HCEC 1CT (cell line): ENCODE results near the gene HOXA3.

ENCODE experiments used
- DNase-seq: peaks from one replicate; pipeline ENCODE4 v3.0.0-alpha.2; 2017

Gene HOXA3

GRCh38 chr7:27142580-27143022, 9.8 kb downstream of the HOXA3 start:
- no peak for DNase-seq

DNA sequence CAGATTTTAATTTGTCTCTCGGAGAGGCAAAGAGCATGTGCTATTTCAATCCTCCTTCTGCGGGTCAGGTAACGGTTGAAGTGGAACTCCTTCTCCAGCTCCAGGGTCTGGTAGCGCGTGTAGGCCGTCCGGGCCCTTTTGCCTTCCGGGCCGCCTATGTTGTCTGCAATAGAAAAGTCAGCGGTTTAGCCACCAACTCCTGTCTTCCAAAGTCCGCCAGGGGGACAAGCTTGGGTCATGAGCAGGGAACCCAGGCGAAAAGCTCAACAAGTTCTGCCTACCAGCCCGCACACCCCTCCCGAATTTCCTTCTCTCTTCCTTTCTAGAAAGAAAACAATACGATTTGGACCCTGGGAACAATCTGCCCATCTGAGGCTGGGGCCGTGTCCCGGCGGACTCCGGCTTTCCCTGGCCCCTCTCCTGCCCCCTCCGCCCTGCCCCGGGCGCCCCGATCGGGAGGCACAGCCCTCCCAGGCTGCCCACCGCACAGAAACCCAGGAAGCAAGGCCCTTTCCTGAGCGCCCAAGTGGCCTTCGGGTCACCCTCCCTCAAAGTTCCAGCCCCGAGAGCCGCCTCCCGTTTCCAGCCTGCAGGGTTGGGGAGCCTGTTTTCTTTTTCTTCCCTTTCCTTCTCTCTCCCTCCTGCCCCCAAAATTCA, 10.3 kb downstream of the HOXA3 start:
- DNase-seq: peak; percentile 61

DNA sequence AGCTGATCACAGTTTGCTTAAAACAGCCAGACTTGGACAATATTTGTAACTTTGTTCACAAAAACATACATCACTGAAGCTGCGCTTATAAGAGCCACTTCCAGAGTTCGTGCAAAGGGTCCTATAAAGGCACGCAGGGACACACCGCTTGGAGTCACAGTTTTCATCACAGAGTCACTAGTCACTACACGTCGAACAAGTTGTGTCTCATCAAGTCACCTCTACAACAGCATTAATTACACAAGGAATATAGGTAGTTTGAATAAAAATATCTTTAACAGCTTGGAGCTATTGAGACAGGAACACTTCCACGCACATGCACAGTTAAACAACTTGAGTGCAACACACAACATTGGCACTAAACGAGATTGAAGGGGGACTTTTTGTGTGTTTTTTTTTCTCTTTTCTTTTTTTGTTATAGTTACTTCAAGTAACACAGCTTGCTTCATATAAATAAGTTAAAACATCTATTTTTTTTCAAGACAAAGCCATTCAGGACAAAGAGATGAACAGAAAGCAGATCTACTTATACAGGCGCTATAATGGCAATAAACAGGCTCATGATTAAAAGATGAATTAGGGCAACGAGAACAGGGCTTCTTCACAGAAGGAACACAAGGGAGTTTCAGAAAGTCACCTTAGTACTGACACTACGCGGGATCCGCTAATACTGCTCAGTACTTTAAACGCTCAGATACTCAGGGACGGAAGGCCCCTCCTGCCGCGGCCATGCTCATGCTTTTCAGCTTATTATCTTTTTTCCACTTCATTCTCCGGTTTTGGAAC, 11.1 kb downstream of the HOXA3 start:
- no peak for DNase-seq

DNA sequence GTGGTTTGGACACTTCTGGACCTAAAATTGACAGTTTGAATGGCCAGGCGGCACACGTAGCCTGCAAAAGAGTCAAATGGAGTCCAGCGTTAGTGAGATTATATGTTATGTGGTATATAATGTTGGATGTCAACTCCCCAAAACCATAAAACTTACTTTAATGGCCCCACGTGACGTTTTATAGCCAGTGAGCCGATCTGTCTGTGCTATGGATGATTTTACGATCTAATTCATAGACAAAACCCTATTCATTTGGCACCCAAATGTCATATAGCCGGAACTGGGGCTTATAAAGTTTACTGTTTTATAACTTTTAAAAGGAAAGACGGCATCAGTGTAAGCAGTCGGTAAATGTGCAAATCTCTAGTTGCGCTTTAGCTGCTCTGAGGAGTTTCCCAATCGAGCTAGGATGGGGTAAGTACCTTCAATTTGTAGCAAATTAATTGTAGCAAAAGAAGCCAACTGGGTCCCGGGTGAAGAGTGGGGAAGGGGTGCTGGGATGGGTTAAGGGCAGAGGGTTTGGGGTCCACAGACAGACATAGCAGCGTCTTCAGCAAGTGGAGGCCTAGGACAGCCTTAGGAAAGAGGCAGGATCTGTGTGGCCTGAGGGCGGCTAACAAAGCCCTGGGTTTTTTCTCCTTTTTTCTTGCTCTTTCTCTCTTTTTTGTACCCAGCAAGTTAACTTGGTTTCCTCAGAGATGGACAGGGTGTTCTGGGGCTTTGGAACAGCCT, 12.1 kb downstream of the HOXA3 start:
- DNase-seq: no peak

- no peak for DNase-seq
These were observed 12.9 kb downstream of the HOXA3 start for GRCh38 chr7:27139334-27140125.

GRCh38 chr7:27138985-27139333, 13.4 kb downstream of the HOXA3 start:
- no peak for DNase-seq

- no peak for DNase-seq
These were observed 13.9 kb downstream of the HOXA3 start for GRCh38 chr7:27138472-27138871.

- DNase-seq: no peak
These were observed 14.6 kb downstream of the HOXA3 start for GRCh38 chr7:27137640-27138315.

DNA sequence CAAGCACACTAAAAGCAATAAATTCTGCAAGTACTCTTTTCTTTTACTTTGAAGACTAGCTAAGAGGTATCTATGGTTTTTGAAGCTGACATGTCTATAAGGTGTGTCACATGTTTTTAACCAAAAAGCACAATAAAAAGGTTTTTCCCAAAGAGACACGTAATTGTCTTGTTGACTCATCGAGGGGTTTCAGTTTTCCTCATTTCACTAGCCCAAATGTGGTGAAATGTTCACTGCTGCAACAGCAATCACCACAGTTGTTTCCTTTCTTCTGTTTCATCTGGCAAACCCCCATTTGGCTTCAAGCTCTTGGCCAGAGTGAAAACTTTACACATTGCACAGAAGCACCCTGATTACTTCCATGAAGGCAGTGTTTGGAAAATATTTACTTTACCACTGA, 18.0 kb downstream of the HOXA3 start:
- peak; percentile 91 for DNase-seq

DNA sequence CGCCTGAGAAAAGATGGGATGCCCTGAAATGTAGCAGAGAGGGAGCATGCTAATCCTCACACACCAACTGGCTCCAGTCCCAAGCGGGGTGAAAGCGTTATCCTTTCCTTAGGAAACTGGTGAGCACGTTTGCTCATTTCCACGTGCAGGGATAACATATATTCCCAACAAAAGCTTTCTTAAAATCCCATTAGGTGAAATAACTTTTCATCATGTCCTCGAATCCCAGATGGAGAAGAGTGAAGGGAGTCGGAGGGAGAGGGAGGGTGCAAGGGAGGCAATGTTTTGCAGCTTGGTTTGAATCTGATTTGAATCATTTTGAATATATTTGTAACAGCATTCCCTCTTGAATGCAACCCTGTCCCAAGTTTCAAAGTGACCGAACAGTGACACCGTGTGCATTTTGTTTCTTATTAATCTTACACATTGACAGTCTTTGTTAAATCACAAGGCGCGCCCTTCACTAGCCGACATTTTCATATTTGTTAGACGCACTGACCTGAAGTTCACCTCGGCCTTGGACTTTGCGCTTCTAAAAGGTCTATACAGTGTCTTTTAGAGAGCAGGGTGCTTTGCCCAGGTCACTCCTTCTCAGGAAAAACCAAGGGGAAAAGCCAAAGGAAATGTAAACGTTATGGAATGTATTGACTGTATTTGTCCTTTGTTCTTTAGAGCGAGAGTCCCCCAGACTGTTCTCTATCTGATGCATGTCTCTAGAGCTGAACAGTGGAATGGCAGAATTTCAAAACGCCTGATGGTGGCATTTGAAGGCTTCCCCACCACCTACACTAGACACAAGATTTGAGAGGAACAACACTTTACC, 18.8 kb downstream of the HOXA3 start:
- no peak for DNase-seq

DNA sequence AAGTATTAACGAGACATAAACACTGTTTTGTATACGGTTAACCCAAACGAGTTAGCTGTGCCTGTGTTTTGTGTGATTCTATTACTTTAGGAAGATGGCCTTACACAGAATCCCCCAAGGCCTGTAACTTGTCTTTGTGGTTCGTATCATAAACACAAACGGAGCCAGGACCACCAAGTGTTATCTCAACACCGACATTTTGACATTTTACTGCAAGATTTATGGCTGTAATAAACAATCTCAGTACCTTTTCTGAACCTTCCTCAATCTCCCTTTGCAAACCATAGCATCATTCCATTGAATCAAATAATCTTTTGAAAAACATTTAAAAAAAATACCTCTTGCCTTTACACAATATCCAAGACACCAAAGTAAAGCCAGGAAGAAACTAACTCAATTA, 19.4 kb downstream of the HOXA3 start:
- DNase-seq: no peak

GRCh38 chr7:27132214-27132613, 20.2 kb downstream of the HOXA3 start:
- DNase-seq: no peak

- DNase-seq: no peak
These were observed 21.0 kb downstream of the HOXA3 start for GRCh38 chr7:27131390-27131819.

DNA sequence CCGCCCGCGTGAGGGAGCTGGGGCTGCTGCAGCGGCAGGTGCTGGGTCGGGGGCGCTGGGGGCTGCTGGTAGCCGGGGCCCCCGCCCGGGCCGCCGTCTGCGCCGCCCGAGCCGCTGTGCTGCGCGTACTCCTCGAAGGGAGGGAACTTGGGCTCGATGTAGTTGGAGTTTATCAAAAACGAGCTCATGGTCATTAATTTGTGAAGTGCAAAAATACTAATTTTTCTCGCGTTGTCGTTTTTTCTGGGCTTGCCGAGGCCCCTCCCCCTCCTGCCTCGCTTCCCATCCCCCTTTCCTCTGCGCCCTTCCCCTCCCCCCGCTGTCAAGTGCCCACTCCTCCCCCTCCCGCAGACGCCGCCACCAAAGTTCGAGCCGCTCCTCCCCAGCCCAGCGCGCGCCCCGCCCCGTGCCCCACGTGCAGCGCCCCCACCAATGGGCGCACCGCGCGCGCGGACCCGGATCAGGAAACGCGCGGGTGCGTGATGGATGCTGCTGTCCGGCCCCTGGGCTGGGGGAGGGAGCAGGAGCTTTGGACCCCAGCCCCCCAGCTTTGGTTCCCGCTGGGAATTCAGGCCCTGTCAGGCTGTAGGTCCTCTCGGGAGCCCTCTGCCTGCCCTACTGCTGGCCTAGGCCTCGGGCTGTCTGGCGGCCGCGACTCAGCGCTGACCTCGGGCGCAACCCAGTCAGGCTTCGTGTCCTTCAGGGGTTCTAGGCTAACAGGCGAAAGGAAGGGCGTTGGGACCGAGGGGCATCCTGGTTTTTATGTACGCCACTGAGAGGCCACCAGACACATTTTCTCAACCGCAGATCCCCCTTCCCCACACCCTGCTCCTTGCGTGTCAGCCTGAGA, 21.6 kb downstream of the HOXA3 start, which contains the start of gene HOXA4:
TSS of gene HOXA4 (minus strand) at position 218 of the 850 bp plus-strand sequence. CDS start at position 194, 24 bp downstream.
- peak; percentile 90 for DNase-seq

DNA sequence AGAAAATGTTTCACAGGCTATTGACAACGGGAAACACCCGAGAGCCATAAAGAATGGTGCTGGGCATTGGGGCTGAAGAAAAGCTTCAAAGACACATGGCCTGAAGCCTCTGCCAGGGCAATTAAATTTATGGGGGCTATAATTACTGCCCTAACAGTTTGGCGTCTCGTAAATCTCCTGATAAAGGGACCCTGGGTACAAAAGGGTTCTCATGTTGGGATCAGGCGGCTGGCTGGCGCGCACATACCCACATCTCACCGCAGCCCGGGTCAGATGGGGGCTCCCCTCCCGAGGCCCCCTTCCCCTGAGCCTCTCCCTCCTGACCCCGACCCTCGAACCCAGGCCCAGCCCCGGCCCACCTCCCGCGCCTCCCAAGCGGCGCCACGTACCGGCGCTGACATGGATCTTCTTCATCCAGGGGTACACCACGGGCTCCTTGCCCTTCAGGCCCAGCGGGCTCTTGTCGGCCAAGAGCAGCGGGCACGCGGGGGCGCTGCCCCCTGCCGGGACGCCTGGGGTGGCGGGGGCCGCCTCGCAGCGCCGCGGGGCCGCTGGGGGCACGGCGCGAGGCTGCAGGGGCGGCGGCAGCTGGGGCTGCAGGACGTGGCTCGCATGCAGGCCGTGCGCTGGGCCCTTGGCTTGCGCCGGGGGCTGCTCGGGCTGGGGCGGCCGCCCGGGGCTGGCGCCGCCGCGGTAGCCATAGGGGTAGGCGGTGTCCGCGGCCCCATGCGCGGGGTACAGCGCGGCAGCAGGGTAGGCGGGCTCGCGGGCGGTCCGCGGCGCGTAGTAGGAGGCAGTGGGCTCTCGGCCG, 22.4 kb downstream of the HOXA3 start:
- DNase-seq: peak; percentile 51

- no peak for DNase-seq
These were observed 23.3 kb downstream of the HOXA3 start for GRCh38 chr7:27128776-27129728.

GRCh38 chr7:27128034-27128433, 24.3 kb downstream of the HOXA3 start:
- no peak for DNase-seq
